CD14-positive monocyte (primary cell): ENCODE results near the gene LIN54. TPM values are rescaled to one million over a fixed set of nuclear protein-coding genes. Genes with fewer than 3 reads are reported as not detected.
A peak's percentile ranks its signal among the peaks of the same experiment; 100 is the strongest.

Source experiments
- DNase-seq, 3 donors: peaks; one replicate each; pipeline ENCODE4 v3.0.0-alpha.2; 2011 to 2022
- H2AFZ ChIP-seq: 2 replicates; pipeline ENCODE4 v1.6.0; 2012; ENCODE audit warnings: mild to moderate bottlenecking, low read depth, low read length, inconsistent platforms; ENCODE audit not compliant: insufficient read depth, poor library complexity, severe bottlenecking
- H3K27ac ChIP-seq, 2 donors: 1 replicate in 1 of 2; 2 replicates in 1 of 2; pipeline ENCODE4 v1.5.1; 2012 to 2013; ENCODE audit warnings: low read length in 2 of 2, control low read depth in 1 of 2, inconsistent platforms in 1 of 2, low read depth in 1 of 2, mild to moderate bottlenecking in 1 of 2
- H3K27me3 ChIP-seq, 2 donors: one replicate each; pipeline versions ENCODE4 v1.6.0 to v1.6.1; 2011 to 2013; ENCODE audit warnings: low read length in 2 of 2; ENCODE audit not compliant: control insufficient read depth in 2 of 2, insufficient read depth in 2 of 2
- H3K36me3 ChIP-seq, 2 donors: replicated peaks in 1 of 2; 1 replicate in 1 of 2; 2 replicates in 1 of 2; pipeline versions ENCODE4 v1.5.1 to v1.6.1; 2012 to 2013; ENCODE audit warnings: low read length in 2 of 2, control low read depth in 1 of 2, inconsistent platforms in 1 of 2, mild to moderate bottlenecking in 1 of 2; ENCODE audit not compliant: insufficient read depth in 2 of 2, control insufficient read depth in 1 of 2
- H3K4me1 ChIP-seq, 2 donors: 1 replicate in 1 of 2; 2 replicates in 1 of 2; pipeline versions ENCODE4 v1.5.1 to v1.6.1; 2012 to 2013; ENCODE audit warnings: low read length in 2 of 2, control low read depth in 1 of 2, inconsistent platforms in 1 of 2, mild to moderate bottlenecking in 1 of 2, moderate library complexity in 1 of 2; ENCODE audit not compliant: insufficient read depth in 2 of 2, control insufficient read depth in 1 of 2
- H3K4me2 ChIP-seq: replicated peaks from 2 replicates; pipeline ENCODE3; 2012; ENCODE audit warnings: low read length, moderate library complexity, mild to moderate bottlenecking; ENCODE audit not compliant: poor library complexity, severe bottlenecking; ENCODE audit errors: extremely low read depth
- H3K4me3 ChIP-seq, 3 experiments: fragments of 200-600 bp in 1 of 3; sonication (generic) in 1 of 3; replicated peaks in 1 of 3; 1 replicate in 2 of 3; 2 replicates in 1 of 3; pipeline ENCODE4 v1.5.1; 2011 to 2013; ENCODE audit warnings: low read length in 3 of 3, mild to moderate bottlenecking in 3 of 3, control low read depth in 2 of 3, low read depth in 2 of 3, inconsistent platforms in 1 of 3, moderate library complexity in 1 of 3
- H3K79me2 ChIP-seq: 2 replicates; pipeline ENCODE4 v1.6.0; 2012; ENCODE audit warnings: mild to moderate bottlenecking, control low read depth, inconsistent platforms, low read length, moderate library complexity; ENCODE audit not compliant: insufficient read depth
- H3K9ac ChIP-seq: 2 replicates; pipeline ENCODE4 v1.6.0; 2017; ENCODE audit warnings: low read length, mild to moderate bottlenecking; ENCODE audit not compliant: insufficient read depth, poor library complexity, severe bottlenecking
- H3K9me3 ChIP-seq, 2 donors: replicated peaks in 1 of 2; 1 replicate in 1 of 2; 2 replicates in 1 of 2; pipeline versions ENCODE4 v1.5.1 to v1.6.1; 2012 to 2013; ENCODE audit warnings: low read length in 2 of 2, control low read depth in 1 of 2; ENCODE audit not compliant: control insufficient read depth in 1 of 2, insufficient read depth in 1 of 2
- H4K20me1 ChIP-seq: 2 replicates; pipeline ENCODE4 v1.6.0; 2012; ENCODE audit warnings: mild to moderate bottlenecking, low read length, control low read depth, moderate library complexity; ENCODE audit not compliant: insufficient read depth
- H3K27ac Mint-ChIP-seq, 7 donors: one replicate each; pipeline ENCODE4 v1.8.0; 2020; ENCODE audit warnings: mild to moderate bottlenecking in 7 of 7, mixed read lengths in 7 of 7, moderate library complexity in 6 of 7, inconsistent platforms in 2 of 7
- H3K27me3 Mint-ChIP-seq, 3 donors: one replicate each; pipeline ENCODE4 v1.8.0; 2021 to 2022; ENCODE audit warnings: low read depth in 3 of 3, mild to moderate bottlenecking in 3 of 3, mixed read lengths in 3 of 3, moderate library complexity in 3 of 3, inconsistent platforms in 1 of 3
- H3K36me3 Mint-ChIP-seq, 2 donors: one replicate each; pipeline ENCODE4 v1.8.0; 2020; ENCODE audit warnings: mixed read lengths in 2 of 2, inconsistent platforms in 1 of 2, mild to moderate bottlenecking in 1 of 2
- H3K4me1 Mint-ChIP-seq: one replicate; pipeline ENCODE4 v1.8.0; 2020; ENCODE audit warnings: mild to moderate bottlenecking, mixed read lengths
- H3K4me3 Mint-ChIP-seq, 2 donors: one replicate each; pipeline ENCODE4 v1.8.0; 2020; ENCODE audit warnings: mild to moderate bottlenecking in 2 of 2, mixed read lengths in 2 of 2, moderate library complexity in 1 of 2
- H3K9me3 Mint-ChIP-seq, 7 donors: one replicate each; pipeline ENCODE4 v1.8.0; 2020 to 2022; ENCODE audit warnings: mixed read lengths in 7 of 7, mild to moderate bottlenecking in 6 of 7, moderate library complexity in 6 of 7, inconsistent platforms in 2 of 7
- WGBS: methylation state at CpG from one replicate; pipeline ENCODE4 v1.1.5; 2013; ENCODE audit warnings: missing lambda C conversion rate; ENCODE audit not compliant: insufficient coverage; 5-methylcytosine and 5-hydroxymethylcytosine counted together
- intact Hi-C, 2 donors: fragments of 100-400 bp; cut with micrococcal nuclease; formaldehyde crosslinking; loops; one replicate each; pipeline versions ENCODE4 v1.15.0 to v1.15.1; 2023
- polyA plus RNA-seq, 3 donors: library from polyadenylated mRNA; depleted of rRNA in 1 of 3; unstranded in 2 of 3; stranded (reverse) in 1 of 3; fragments of 300-500 nt in 2 of 3; fragments of >200 nt in 1 of 3; fragmentation: Illumina TruSeq in 2 of 3; gene quantifications; 1 replicate in 2 of 3; 2 replicates in 1 of 3; pipeline ENCODE4 v1.2.3, GENCODE V29; 2012 to 2021
- TF ChIP-seq, protein P1 (sequence below): fragments of 200-600 bp; IDR thresholded peaks from one replicate; pipeline ENCODE4 v1.8.0; 2022; ENCODE audit warnings: antibody characterized with exemption, mild to moderate bottlenecking

LIN54 gene
- polyA plus RNA-seq, 3 donors = 2.9 to 6.4 (median 3.7) TPM

DNA sequence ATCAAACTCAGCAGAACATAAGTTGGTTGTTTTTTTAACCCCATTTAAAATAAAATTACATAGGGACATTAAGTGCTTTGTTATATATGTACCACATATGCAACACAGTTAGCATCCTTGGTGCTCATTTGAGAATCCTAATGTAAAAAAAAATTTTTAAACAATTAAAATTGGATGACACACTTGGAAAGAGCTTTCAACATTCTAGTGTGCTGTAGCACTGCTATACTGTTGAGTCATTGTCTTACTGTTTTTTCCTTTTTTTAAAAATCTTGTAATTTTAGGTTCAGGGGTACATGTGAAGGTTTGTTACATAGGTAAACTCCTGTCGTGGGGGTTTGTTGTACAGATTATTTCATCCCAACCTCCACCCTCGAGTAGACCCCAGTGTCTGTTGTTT is 97.3 kb downstream of the LIN54 start:
- H3K4me1 ChIP-seq = no peaks in the 10 kb centered on the region
- H3K4me1 Mint-ChIP-seq = no peaks in the 10 kb centered on the region
- H3K4me3 ChIP-seq = no peak overlapping the region
- H3K4me3 Mint-ChIP-seq = no peak overlapping the region
- no peak overlapping the region for H3K4me2 ChIP-seq
- no peak overlapping the region for H3K27ac ChIP-seq
- peak overlapping the region in 1 of 7 donors; percentile 72 for H3K27ac Mint-ChIP-seq
- no peaks in the 10 kb centered on the region for H3K9me3 ChIP-seq
- H3K27me3 ChIP-seq = no peaks in the 10 kb centered on the region
- H3K36me3 Mint-ChIP-seq = peaks cover 20 to 30% of the 10 kb centered on the region in 2 donors
- WGBS = no CpG with 5 or more reads among the region's 2 CpGs
- H2AFZ ChIP-seq = no peak overlapping the region
- TF ChIP-seq, protein P1, sequence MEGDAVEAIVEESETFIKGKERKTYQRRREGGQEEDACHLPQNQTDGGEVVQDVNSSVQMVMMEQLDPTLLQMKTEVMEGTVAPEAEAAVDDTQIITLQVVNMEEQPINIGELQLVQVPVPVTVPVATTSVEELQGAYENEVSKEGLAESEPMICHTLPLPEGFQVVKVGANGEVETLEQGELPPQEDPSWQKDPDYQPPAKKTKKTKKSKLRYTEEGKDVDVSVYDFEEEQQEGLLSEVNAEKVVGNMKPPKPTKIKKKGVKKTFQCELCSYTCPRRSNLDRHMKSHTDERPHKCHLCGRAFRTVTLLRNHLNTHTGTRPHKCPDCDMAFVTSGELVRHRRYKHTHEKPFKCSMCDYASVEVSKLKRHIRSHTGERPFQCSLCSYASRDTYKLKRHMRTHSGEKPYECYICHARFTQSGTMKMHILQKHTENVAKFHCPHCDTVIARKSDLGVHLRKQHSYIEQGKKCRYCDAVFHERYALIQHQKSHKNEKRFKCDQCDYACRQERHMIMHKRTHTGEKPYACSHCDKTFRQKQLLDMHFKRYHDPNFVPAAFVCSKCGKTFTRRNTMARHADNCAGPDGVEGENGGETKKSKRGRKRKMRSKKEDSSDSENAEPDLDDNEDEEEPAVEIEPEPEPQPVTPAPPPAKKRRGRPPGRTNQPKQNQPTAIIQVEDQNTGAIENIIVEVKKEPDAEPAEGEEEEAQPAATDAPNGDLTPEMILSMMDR = no peak
- no peaks in the 10 kb centered on the region for H3K27me3 Mint-ChIP-seq
- no peak overlapping the region for H3K9ac ChIP-seq
- peaks cover 0 to 4% (median 0%) of the 10 kb centered on the region in 7 donors for H3K9me3 Mint-ChIP-seq
- DNase-seq = no peak
- no peaks in the 10 kb centered on the region for H3K79me2 ChIP-seq
- H3K36me3 ChIP-seq = peaks cover 2 to 31% of the 10 kb centered on the region in 2 donors
- intact Hi-C loops = no loop called here
- H4K20me1 ChIP-seq = no peaks in the 10 kb centered on the region

GRCh38 chr4:82909326-82909725 is 101.3 kb downstream of the LIN54 start:
- Mint-ChIP-seq H3K27ac (no peak overlapping the region), H3K36me3 (peaks cover 16 to 21% of the 10 kb centered on the region in 2 donors), H3K27me3 (no peaks in the 10 kb centered on the region), H3K4me1 (peaks cover 5% of the 10 kb centered on the region), H3K9me3 (peaks cover 0 to 4% (median 0%) of the 10 kb centered on the region in 7 donors), H3K4me3 (no peak overlapping the region)
- Histone ChIP-seq H3K4me2 (no peak overlapping the region), H4K20me1 (no peaks in the 10 kb centered on the region), H3K36me3 (peaks cover 7 to 34% of the 10 kb centered on the region in 2 donors), H3K4me3 (no peak overlapping the region), H3K27me3 (no peaks in the 10 kb centered on the region), H3K9me3 (no peaks in the 10 kb centered on the region), H3K4me1 (no peaks in the 10 kb centered on the region), H3K79me2 (no peaks in the 10 kb centered on the region), H3K27ac (no peak overlapping the region), H2AFZ (no peak overlapping the region), H3K9ac (no peak overlapping the region)
- WGBS = no CpG with 5 or more reads among the region's 1 CpG
- intact Hi-C loops = loop anchor here (10.0 kb wide), 2 partner anchors 55 to 475 kb away; partner anchors contain the start of genes ENOPH1 (in 1 of the 2) and HNRNPDL (in 1 of the 2)
- TF ChIP-seq, protein P1 = no peak
- DNase-seq = no peak
